T-helper 2 cell treated with Interferon-gamma antibody and Interleukin-4, amounts not matched to agents 5 μg/mL and 100 μg/mL, for 36 hours (primary cell): ENCODE measurements around the gene ELFN1.

Experiments
- DNase-seq: peaks from one replicate; pipeline ENCODE4 v3.0.0; 2021; ENCODE audit warnings: low spot score
- H3K27ac Mint-ChIP-seq: one replicate; pipeline ENCODE4 v1.8.0; 2021; ENCODE audit warnings: mild to moderate bottlenecking, mixed read lengths
- H3K27me3 Mint-ChIP-seq: one replicate; pipeline ENCODE4 v1.8.0; 2021; ENCODE audit warnings: low read depth, mixed read lengths
- H3K36me3 Mint-ChIP-seq: one replicate; pipeline ENCODE4 v1.8.0; 2021; ENCODE audit warnings: low read depth, mixed read lengths
- H3K4me1 Mint-ChIP-seq: one replicate; pipeline ENCODE4 v1.8.0; 2021; ENCODE audit warnings: low read depth, mixed read lengths
- H3K4me3 Mint-ChIP-seq: one replicate; pipeline ENCODE4 v1.8.0; 2022; ENCODE audit warnings: mild to moderate bottlenecking, moderate library complexity, mixed read lengths
- H3K9me3 Mint-ChIP-seq: one replicate; pipeline ENCODE4 v1.8.0; 2021; ENCODE audit warnings: mixed read lengths

The ELFN1 gene

DNA sequence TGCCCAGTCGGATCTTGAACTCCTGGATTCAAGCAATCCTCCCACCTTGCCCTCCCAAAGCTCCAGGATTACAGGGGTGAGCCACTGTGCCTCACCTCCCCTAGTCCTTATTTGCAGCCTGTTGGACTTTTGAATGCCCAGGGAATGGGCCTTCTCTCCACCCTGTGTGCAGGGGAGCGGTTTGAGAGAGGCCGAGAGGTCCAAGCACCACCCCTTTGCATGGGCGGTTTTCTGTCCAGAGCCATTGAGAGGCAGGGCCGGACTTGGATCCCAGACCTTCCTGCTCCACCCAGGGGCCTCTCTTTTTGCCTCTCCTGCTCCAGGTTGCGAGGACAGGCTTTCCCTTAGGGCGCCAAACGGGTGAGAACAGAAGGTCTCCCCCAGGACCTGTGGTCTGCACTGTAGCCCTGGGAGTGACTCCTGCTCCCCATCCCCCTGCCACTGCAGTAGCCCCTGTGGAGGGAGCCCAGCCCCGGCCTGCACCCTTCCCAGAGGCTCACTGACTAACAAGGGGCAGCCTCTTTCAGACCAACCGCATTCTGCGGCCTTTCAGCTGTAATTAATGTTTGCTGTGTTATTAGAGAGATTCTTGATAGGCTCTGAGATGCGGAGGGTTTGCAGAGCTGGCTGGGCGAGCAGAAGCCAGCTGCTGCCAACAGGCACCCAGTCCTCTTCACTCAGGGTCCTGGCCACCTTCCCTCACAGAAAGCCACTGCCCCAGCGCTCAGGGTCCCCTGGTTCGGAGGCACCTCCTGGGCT is 57.9 kb downstream of the ELFN1 start:
- H3K4me1 Mint-ChIP-seq = no peaks in the 10 kb centered on the region
- H3K9me3 Mint-ChIP-seq = no peaks in the 10 kb centered on the region
- no peaks in the 10 kb centered on the region for H3K36me3 Mint-ChIP-seq
- no peak overlapping the region for H3K27ac Mint-ChIP-seq
- DNase-seq = no peak
- H3K4me3 Mint-ChIP-seq = no peak overlapping the region
- H3K27me3 Mint-ChIP-seq = peaks cover 4% of the 10 kb centered on the region

DNA sequence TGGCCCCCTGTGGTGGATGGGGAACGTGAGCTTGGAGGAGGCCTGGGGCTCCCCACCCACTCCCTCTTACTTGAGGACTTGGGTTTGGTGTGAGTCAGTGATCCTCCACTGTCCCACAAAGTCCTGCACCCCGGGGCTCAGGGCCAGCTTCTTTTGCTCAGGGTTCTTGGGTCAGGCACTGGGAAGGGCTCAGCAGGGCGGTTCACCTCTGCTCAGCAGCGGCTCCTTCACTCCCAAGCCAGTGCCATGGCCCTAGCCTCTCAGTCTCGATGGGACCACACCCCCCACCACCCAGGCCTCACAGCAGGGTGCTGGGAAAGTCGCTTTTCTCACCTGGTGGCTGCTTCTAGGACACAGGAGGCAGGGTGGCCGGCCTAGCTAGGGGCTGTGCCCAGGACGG is 59.1 kb downstream of the ELFN1 start:
- H3K4me1 Mint-ChIP-seq = no peaks in the 10 kb centered on the region
- no peak overlapping the region for H3K27ac Mint-ChIP-seq
- H3K36me3 Mint-ChIP-seq = no peaks in the 10 kb centered on the region
- no peak overlapping the region for H3K4me3 Mint-ChIP-seq
- no peak for DNase-seq
- H3K9me3 Mint-ChIP-seq = no peaks in the 10 kb centered on the region
- H3K27me3 Mint-ChIP-seq = peaks cover 4% of the 10 kb centered on the region

DNA sequence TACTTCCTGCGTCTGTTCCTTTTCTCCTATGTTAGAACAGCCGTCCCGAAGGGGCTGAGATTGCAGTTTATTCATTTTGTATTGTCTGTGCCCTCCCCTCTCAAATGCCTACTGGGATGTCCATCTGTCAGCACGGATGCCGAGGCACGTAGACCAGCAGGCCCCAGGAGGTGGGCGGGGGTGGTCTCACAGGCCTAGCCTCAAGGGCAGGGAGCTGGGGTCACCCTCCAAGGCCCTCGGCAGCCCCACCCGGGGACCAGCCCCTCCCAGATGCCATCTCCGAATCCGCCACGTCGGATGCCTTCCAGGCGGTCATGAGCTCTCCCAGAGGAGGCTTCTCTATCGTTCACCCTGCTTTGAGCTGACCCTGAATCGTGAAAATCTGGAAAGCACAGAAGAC is 59.7 kb downstream of the ELFN1 start:
- H3K36me3 Mint-ChIP-seq = no peaks in the 10 kb centered on the region
- DNase-seq = no peak
- H3K27ac Mint-ChIP-seq = no peak overlapping the region
- no peaks in the 10 kb centered on the region for H3K9me3 Mint-ChIP-seq
- peaks cover 4% of the 10 kb centered on the region for H3K27me3 Mint-ChIP-seq
- no peak overlapping the region for H3K4me3 Mint-ChIP-seq
- no peaks in the 10 kb centered on the region for H3K4me1 Mint-ChIP-seq

DNA sequence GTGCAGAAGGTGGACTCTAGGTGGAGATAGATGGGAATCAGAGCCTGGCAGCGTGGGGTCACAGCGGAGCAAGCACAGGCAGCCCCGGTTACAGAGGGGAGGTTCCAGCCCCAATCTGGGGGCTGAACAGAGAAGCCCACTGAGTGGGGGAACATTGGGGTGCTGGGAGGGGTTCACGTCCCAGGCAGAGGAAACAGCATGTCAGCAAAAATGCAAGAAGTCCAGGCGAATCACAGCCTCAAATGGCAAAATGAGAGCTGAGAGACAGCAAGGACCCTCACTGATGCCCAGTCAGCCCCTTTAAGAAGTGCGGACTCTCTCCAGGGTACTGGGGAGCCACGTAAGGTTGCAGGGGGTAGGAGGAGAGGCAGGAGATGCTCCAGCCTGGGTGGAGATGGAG is 62.0 kb downstream of the ELFN1 start:
- no peak overlapping the region for H3K27ac Mint-ChIP-seq
- H3K27me3 Mint-ChIP-seq = peaks cover 4% of the 10 kb centered on the region
- H3K4me3 Mint-ChIP-seq = no peak overlapping the region
- no peak for DNase-seq
- no peaks in the 10 kb centered on the region for H3K9me3 Mint-ChIP-seq
- H3K4me1 Mint-ChIP-seq = no peaks in the 10 kb centered on the region
- H3K36me3 Mint-ChIP-seq = no peaks in the 10 kb centered on the region

DNA sequence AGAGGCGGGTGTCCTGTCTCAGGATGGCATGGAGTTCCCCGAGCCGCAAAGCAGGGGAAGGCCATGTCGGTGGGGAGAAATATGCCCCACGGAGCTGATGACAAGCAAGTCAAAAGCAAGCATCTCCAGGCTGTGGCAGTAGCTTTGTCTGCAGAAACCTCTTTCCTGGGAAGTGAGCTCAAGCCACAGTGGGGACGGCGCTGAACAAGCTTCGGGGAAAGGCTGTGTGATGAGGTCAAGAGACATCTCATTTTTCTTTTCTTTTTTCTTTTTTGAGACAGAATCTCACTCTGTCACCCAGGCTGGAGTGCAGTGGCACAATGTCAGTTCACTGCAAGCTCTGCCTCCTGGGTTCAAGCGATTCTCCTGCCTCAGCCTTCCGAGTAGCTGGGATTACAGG is 62.6 kb downstream of the ELFN1 start:
- DNase-seq = no peak
- Mint-ChIP-seq H3K4me3 (no peak overlapping the region), H3K9me3 (no peaks in the 10 kb centered on the region), H3K27ac (no peak overlapping the region), H3K4me1 (no peaks in the 10 kb centered on the region), H3K27me3 (peaks cover 4% of the 10 kb centered on the region), H3K36me3 (no peaks in the 10 kb centered on the region)

DNA sequence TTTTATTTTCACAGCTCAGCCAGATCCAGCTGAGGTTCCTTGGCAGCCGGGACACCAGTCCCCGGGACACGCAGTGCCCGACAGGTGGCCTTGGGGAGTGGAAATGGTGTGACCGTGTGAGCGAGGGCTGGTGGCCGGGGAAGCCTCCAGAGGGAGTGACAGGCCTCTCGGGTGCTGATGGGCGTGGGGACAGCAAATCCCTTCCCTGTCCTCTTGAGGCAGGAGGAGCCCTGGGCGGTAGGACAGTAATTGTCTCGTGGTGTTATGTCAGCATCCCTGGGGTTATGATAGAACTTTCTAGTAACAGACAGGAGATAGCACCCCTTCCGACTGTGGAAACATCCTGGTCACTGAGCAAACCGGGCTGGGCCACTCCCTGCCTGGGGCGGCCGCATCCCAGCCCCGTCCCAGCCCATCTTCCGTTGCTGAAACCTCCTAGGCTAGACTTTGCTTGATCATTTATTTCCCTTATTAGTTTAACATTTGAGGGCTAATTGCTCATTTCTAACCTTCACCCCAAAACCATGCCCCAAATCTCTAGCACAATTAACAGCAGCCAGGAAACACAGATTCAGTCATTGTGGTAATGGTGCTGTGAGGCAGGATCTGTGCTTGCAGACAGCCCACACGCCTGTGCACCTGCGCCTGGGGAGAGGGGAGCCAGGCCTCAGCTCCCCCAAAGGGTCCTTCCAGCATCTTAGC is 63.3 kb downstream of the ELFN1 start:
- no peak overlapping the region for H3K4me3 Mint-ChIP-seq
- no peaks in the 10 kb centered on the region for H3K36me3 Mint-ChIP-seq
- no peaks in the 10 kb centered on the region for H3K9me3 Mint-ChIP-seq
- no peak overlapping the region for H3K27ac Mint-ChIP-seq
- DNase-seq = no peak
- H3K27me3 Mint-ChIP-seq = peaks cover 4% of the 10 kb centered on the region
- H3K4me1 Mint-ChIP-seq = peaks cover 3% of the 10 kb centered on the region

DNA sequence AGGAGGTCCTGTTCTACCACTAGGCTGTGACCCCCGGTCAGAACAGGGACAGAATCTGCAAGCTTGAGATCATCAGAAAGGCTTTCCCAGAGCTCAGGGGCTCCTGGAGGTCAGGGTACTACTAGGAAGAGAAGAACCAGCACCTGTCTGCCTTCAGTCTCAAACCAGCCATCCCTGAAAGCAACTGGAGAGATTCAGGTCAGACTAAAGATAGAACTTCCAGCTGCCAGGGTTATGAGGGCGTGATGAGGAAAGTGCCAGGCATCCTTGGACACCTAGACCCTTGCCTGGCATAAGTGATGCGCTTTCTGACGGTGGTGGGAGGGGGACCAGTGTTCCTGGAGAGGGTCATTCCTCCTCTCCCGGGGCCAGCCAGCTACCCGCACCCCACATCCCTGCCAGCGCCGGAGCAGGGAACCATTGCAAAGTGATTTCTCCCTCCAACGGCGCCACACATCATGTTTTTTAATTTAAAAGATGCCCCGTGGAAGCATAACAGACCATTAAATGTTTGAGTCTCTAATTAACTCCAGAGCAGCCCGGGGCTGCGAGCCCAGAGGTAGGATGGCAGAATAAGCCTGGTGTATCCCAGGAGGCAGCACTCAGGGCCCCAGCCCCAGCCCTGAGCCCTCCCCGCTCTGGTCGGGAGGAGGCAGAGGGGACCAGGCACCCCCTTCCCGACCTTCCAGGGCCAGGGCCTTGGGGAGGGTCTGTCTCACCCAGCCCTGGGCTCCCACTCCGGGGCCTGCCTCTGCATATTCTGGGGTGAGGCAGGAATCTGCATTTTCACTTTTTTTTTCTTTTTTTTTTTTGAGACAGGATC is 64.0 kb downstream of the ELFN1 start:
- H3K4me1 Mint-ChIP-seq = peaks cover 6% of the 10 kb centered on the region
- H3K27ac Mint-ChIP-seq = no peak overlapping the region
- H3K36me3 Mint-ChIP-seq = no peaks in the 10 kb centered on the region

DNA sequence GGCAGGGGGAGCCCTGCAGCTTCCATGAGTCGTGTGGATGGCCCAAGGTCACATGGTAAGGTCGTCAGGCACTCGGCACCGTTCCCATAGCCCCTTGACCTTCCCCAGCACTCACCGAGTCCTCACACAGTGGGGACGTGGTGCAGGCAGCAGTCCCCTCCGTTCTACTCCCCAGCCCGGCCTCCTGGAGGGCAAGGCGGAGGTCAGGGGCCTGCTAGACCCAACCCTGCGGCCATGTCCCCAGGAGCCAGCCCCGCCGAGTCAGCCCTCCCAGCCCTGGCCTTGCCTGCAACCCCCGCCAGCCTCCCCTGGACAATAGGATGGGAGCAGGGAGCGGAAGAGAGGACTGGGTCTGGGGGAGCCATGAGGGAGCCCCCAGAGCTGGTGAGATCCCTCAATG is 65.2 kb downstream of the ELFN1 start:
- H3K36me3 Mint-ChIP-seq = no peaks in the 10 kb centered on the region
- no peaks in the 10 kb centered on the region for H3K9me3 Mint-ChIP-seq
- H3K27ac Mint-ChIP-seq = no peak overlapping the region
- DNase-seq = no peak
- peaks cover 4% of the 10 kb centered on the region for H3K27me3 Mint-ChIP-seq
- no peak overlapping the region for H3K4me3 Mint-ChIP-seq
- H3K4me1 Mint-ChIP-seq = peaks cover 6% of the 10 kb centered on the region

More for the DNA sequence above, 64.0 kb downstream of the ELFN1 start:
- no peaks in the 10 kb centered on the region for H3K9me3 Mint-ChIP-seq
- DNase-seq = no peak
- no peak overlapping the region for H3K4me3 Mint-ChIP-seq
- peaks cover 4% of the 10 kb centered on the region for H3K27me3 Mint-ChIP-seq

DNA sequence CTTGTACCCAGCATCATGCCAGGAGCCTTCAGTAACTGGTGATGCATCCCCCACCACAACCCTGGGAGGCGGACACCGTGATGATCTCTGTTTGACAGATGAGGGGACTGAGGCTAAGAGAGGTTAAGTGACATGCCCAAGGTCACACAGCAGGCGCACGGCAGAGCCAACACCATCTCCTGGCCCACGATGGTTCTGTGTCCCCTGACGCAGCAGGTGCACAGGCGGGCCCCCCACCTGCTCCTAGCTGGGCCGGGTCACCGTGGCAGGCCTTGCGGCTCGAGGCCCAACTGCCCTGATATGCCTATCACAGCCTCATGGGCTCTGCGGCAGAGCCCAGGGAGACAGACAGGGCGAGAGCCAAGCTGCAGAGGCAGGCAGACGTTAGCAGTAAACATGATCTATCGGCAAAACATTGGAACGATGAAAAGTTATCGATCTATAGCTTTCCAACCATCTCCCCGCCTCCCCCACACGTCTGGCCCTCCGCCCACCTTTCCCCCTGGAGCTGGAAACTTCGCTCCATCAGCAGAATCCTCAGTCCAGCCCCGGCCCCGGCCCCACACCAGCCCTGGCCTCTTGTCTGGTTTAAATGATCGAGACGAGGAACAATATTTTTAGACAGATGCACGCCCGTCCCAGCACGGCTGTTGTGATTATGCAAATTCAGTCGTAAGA is 65.9 kb downstream of the ELFN1 start:
- no peak for DNase-seq
- Mint-ChIP-seq H3K4me1 (peaks cover 6% of the 10 kb centered on the region), H3K27ac (no peak overlapping the region), H3K27me3 (peaks cover 4% of the 10 kb centered on the region), H3K36me3 (no peaks in the 10 kb centered on the region), H3K4me3 (no peak overlapping the region), H3K9me3 (no peaks in the 10 kb centered on the region)

DNA sequence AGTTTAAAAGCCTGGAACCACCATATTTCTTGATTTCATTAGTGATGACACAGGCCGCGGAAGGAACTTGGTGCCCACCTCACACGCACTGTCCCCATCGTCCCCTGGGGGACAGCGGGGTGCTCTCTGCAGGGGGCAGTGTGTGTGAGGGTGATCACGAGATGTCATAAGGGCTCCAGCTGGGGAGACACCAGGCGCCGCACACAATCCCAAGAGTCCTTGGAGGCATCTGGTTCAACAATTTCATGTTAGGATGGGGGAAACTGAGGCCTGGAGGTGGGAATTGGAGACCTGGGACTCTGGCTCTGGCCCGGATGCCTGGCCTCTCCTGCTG is 66.4 kb downstream of the ELFN1 start:
- Mint-ChIP-seq H3K4me3 (no peak overlapping the region), H3K9me3 (no peaks in the 10 kb centered on the region), H3K27ac (no peak overlapping the region), H3K4me1 (peaks cover 8% of the 10 kb centered on the region), H3K27me3 (peaks cover 4% of the 10 kb centered on the region), H3K36me3 (no peaks in the 10 kb centered on the region)
- no peak for DNase-seq

DNA sequence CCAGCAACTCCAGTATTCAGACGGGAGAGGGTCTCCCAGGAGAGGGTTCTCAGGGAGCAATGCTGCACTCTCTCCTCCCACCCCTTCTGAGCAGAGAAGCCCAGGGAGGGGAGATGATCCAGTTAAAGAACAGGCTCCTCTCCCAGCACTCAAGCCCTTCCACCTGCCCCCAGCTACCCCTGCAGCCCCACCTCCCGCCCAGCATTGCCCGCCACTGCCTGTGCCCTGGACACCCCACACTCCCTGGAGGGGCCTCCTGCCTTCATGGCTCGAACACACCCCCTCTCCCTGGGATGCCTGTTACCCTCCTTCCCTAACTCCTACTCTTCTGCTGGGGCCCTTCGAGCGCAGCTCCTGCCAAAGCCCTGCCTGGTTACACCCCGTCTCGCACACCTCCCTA is 66.8 kb downstream of the ELFN1 start:
- Mint-ChIP-seq H3K9me3 (no peaks in the 10 kb centered on the region), H3K27me3 (peaks cover 4% of the 10 kb centered on the region), H3K27ac (no peak overlapping the region), H3K4me3 (no peak overlapping the region), H3K4me1 (peaks cover 12% of the 10 kb centered on the region), H3K36me3 (no peaks in the 10 kb centered on the region)
- DNase-seq = no peak

DNA sequence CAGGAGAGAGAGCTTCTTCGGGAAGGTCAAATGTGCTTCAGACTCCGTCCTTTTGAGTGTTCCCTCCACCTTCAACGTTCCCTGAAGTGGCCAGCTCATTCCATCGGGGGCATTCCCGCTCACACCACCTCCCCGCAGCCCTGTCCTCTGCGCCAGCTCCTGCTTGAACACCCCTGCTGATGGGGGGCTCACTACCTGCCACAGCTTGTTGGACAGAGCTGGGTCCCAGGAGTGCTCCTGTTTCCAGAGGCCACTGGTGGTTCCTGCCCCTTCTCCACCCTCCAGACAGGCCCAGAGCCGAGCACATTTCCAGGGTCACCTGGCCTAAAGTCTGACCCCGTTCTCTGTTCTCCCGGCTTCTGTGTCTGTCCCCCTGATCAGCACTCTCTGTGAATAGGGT is 67.4 kb downstream of the ELFN1 start:
- no peak overlapping the region for H3K27ac Mint-ChIP-seq
- H3K36me3 Mint-ChIP-seq = no peaks in the 10 kb centered on the region
- H3K4me3 Mint-ChIP-seq = no peak overlapping the region
- no peak for DNase-seq
- no peaks in the 10 kb centered on the region for H3K9me3 Mint-ChIP-seq
- H3K4me1 Mint-ChIP-seq = peaks cover 14% of the 10 kb centered on the region
- peaks cover under 1% of the 10 kb centered on the region for H3K27me3 Mint-ChIP-seq

DNA sequence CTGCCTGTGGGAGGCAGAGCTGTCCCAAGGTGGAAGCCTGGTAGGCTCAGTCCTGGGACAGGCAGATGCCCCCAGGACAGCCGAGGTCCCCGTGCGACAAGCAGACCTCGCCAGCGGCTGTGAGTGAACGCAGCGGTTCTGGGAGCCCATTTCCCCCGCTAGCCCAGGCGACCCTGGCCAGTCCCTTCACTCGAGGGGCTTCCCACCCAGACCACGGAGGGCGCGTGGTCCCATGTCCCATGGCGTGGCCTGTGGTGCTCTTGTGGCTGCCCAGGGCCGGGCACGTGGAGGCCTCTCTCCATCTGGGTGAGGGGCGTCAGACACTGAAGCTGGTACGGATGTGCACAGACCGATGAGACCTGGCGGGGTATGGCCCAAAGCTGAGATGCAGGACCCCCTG is 67.9 kb downstream of the ELFN1 start:
- no peak for DNase-seq
- H3K27ac Mint-ChIP-seq = no peak overlapping the region
- H3K4me1 Mint-ChIP-seq = peaks cover 18% of the 10 kb centered on the region
- H3K36me3 Mint-ChIP-seq = no peaks in the 10 kb centered on the region
- H3K27me3 Mint-ChIP-seq = no peaks in the 10 kb centered on the region
- H3K4me3 Mint-ChIP-seq = no peak overlapping the region
- H3K9me3 Mint-ChIP-seq = no peaks in the 10 kb centered on the region

DNA sequence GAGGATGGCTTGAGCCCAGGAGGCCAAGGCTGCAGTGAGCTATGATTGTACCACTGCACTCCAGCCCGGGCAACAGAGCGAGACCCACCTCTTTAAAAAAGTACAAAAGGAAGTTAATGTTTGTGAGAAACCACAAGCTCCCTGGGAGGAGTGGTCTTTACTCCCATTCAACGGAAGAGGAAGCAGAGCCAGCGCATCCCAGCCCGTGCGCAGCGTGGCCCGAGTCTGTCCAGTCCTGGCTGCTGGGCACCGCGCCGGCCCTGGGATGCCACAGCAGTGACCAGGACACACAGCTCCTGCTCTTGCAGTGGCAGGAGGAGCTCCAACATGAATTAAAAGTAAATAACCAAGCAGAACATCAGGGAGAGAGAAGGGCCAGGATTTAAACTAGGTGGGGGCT is 68.4 kb downstream of the ELFN1 start:
- DNase-seq = no peak
- Mint-ChIP-seq H3K36me3 (no peaks in the 10 kb centered on the region), H3K27ac (peak overlapping the region; percentile 7), H3K9me3 (no peaks in the 10 kb centered on the region), H3K4me1 (peaks cover 20% of the 10 kb centered on the region), H3K27me3 (no peaks in the 10 kb centered on the region), H3K4me3 (peak overlapping the region; percentile 44)
